Measurements from ENCODE around the gene PRICKLE4.
"Not testable (repeated sequence)": the region's sequence is repeated elsewhere in the genome, so short reads cannot be mapped to it uniquely, and the experiment has no call there.

Gene PRICKLE4

DNA sequence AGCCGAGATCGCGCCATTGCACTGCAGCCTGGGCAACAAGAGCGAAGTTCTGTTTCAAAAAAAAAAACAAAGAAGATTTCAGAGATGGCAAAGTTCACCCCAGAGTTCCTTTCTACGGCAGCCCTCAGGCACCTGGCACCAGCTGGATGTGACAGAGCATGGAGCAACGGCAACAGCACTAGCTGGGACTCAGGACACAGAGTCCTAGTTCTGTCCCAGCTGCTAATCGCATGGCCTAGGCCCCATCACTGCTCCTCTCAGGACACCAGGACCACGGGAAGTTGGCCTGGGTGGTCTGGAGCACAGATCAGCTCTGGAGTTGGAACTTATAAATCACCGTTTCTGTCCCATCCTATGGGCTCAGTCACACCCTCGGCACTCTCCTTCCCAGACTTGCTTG is 34.5 kb upstream of the PRICKLE4 start:
- no peak for DNase-seq

DNA sequence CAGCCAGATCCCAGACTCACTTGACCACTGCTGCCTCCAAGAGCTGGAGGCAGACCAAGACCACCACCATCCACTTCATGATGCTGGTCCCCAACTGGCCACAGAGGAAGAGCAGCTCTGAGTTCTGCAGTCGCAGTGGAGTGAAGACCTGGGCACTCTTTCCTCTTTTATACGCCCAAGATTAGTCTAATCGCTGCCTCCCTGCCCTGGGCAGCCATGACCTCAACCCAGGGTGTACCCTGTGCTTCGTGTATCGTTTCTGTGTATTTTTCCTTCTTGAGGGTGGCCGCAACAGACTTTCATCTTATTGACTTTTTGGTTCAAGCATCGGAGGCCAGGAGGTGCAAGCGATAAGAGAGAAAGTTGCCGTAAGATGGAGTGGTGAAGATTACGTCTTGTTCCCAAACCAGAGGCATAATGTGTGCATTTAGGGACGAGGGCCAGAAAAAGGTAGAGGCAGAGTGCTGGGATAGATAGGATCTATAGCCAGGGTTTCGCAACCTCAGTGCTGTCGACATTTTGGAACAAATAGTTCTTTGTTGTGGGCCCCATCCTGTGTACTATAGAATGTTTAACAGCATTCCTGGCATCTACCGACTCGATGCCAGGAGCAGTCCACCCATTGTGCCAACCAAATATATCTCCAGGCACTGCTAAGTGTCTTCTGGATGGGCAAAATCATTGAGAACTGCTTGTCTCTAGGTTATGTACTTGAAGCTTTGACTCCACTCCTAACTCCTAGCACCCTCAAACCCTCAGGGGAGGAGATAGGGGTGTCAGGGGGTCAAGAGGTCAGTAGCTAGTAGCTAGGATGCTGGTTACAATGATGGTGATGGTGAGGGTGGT is 33.1 kb upstream of the PRICKLE4 start, which contains the start of gene PGC:
TSS of gene PGC (minus strand) at position 142 of the 846 bp plus-strand sequence. CDS start at position 79, 63 bp downstream.
- no peak for DNase-seq

- DNase-seq = no peak
Observed at GRCh38 chr6:41748102-41748477, 32.5 kb upstream of the PRICKLE4 start.

- DNase-seq = no peak
Observed at GRCh38 chr6:41748542-41748941, 32.0 kb upstream of the PRICKLE4 start.

DNA sequence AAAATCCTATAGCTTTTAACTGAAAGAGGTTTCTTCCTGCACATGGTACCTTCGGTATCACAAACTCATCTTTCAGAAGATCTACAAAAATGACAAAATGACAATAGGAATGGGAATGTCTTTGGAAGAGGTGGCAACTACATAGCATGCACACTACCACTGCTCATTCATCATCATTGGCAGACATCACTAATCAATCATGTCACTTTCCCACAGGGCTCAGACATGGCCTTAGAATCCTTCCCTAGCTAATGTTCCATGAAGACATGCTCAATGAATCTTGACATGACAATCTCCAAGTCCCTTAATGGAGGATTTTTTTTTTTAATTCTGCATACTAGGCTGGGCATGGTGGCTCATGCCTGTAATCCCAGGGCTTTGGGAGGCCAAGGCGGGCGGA is 30.2 kb upstream of the PRICKLE4 start:
- no peak for DNase-seq

- DNase-seq = no peak
Observed at GRCh38 chr6:41755895-41756294, 24.7 kb upstream of the PRICKLE4 start.

GRCh38 chr6:41756354-41756753 is 24.2 kb upstream of the PRICKLE4 start:
- no peak for DNase-seq

DNA sequence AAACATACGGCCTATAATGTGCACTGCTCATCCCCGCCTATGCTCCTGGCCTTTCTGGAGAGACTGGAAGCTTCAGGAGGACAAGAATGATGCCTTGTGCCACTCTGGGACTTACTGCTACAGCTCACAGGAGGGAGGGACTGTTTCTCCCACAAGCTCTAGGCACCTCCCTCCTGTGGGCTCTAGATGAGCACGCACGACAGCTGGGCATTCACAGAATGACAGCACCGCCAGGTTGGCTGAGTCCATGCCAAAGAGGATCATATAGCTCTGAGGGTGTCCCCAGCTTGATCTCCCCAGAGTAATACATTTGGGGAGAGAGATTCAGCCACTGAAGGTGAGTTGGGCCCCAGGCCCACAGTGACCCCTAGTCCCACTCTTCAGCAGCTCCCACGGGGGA is 23.3 kb upstream of the PRICKLE4 start:
- DNase-seq = no peak

DNA sequence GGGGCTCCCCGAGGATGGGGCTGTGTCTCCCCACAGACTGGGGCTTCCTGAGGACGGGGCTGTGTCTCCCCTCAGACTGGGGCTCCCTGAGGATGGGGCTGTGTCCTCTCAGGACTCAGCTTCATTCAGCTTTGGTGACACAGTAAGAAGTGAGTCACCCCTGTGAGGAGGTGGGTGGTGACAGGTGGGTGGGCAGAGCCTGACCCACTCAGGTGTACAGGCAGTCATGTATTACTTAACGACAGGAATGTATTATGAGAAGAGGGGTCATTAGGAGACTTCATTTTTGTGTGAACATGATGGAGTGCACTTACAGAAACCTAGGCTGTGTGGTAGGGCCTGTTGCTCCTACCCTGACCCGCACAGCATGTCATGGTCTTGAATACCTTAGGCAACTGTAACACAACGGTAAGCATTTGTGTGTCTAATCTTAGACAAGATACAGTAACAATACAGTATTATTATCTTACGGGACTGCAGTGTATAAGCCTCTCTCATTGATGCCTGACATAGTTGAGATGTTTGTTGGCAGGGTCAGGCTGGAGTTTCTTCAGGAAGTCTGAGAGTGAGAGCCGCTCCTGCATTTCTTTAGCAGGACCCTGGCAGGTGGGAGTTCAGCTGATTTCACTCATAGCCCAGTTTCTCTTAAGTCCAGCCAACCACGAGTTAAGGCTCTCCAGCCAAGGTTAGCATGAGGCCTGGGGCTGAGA is 22.5 kb upstream of the PRICKLE4 start:
- no peak for DNase-seq

- DNase-seq = no peak
Observed at GRCh38 chr6:41758641-41759035, 21.9 kb upstream of the PRICKLE4 start.

- no peak for DNase-seq
Observed at GRCh38 chr6:41759106-41759904, 21.3 kb upstream of the PRICKLE4 start.

- no peak for DNase-seq
Observed at GRCh38 chr6:41759905-41760579, 20.5 kb upstream of the PRICKLE4 start.

DNA sequence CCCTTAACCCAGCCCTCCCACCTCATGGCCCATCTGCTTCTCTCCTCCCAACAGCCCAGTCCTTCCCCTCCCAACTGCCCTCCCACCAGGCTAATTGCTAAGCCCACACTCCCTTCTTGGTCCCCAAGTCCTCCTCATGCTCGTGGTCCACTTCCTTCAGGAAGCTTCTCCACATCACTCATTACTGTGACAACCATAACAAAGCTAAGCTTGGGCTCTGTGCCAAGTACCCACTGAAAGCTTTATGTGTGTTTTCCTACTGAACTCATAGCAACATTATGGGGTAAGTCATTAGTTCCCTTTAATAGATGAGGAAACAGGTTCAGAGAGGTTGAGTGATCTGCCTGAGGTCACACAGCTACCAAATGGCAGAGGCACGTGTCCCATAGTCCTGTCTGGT is 17.1 kb upstream of the PRICKLE4 start:
- DNase-seq = no peak

GRCh38 chr6:41766043-41766664 is 14.4 kb upstream of the PRICKLE4 start:
- DNase-seq = not testable (repeated sequence)

- DNase-seq = no peak
Observed at GRCh38 chr6:41767112-41767833, 13.3 kb upstream of the PRICKLE4 start.

DNA sequence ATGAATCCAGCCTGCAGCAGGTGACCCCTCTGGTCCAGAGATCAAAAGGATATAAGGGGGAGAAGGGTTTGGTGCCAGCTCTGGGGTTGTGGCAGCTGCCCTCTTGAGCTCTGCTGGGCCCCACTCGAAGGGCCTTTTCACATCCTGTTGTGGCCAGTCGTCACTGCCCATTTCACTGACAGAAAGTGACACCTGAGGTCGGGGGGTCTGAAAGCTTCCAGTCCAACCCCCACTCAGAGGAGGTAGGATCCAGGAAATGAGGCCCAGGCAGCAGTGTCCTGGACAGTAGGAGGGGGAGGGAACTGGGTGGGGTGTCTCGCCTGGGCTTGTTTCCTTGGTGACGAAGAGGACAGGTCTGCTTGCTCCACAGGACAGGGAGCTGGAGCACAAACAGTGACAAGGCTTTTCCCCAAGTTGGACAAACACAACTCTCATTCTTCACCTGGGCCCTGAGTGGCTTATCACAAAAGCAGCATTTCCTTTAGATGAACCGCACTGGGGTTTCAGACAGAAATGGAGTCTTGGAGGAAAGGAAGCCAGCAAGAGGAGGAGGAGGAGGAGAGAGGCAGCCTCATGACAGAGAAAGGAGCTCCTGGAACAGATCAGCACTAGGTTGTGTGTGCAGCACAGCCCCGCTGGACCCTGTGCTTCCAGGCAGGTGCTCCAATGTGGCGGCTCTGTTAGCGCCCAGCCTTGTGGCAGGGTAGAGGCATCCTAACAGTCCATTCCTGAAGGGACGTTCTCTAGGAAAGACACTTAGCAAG is 11.9 kb upstream of the PRICKLE4 start:
- DNase-seq = no peak

GRCh38 chr6:41769376-41769775 is 11.2 kb upstream of the PRICKLE4 start:
- DNase-seq = no peak

DNA sequence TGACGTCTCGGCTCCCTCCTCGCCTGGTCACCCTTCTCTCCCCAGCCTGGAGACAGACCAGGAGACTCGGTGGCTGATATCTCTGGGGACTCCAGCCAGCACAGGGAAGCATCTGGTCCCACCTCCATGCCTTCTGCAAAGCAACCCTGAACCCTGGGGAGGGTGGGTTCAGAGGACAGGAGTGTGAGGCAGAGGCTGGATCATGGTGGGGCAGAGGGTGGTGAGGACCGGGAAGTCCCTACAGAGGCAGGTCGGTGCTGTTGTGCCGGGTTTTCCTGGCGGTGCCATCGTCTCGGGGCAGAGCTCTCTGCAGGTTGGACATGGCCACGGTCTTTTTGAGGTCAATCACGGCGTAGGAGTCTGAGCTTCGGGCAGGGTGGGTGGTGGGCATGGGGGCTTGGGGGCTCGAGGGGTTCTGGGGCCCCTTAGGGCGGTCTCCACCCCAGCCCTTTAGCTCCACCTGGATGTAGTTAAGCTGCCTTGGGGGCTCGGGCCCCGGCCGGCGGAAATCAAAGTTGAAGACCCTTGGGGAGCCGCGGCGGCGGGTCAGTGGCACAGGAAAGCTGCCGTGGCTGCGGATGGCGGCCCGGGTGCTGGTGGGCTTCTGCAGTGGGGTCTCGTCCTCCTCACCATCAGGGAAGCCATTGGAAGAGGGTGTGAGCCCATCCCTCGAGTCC is 10.1 kb upstream of the PRICKLE4 start:
- DNase-seq = no peak

- no peak for DNase-seq
Observed at GRCh38 chr6:41771058-41771983, 9.3 kb upstream of the PRICKLE4 start.

All from CD4-positive, alpha-beta T cell treated with Interleukin-4 for 4 hours (primary cell).